GM12872 (cell line): ENCODE data around the gene OR2V2.

Experiments used
- TF ChIP-seq, protein P1 (sequence below): IDR thresholded peaks from 3 replicates; pipeline ENCODE4 v1.5.1; 2011; ENCODE audit warnings: low read depth, mild to moderate bottlenecking, low read length, moderate library complexity; ENCODE audit not compliant: insufficient read depth

Gene OR2V2

DNA sequence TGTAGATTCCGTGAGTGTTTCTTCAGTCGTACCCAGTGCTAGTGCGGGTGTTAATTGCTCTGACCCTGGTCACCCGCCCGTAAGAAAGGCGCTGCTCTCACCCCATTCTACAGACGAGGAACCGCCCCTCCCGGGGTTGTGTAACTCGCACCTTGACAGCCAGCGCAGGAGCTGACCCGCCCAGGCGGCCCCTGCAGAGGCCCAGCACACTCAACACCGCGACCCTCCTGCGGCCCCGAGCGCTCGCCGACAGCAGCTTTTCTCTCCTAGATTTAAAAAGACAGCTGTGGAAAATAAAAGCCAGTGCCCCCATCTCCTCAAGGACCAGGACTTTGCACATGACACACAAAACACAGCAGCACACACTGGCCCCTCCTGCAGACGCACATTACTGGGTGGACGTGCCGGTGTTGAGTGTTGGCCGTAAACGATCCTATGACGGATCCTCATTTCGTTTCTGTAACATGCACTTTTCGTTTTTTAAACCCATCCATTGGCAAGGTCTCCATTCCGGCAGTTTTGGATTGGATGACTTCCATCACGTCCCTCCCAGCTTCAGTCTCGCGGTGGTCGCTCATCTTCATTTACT lies 22.9 kb downstream of the OR2V2 start:
- TF ChIP-seq, protein P1, sequence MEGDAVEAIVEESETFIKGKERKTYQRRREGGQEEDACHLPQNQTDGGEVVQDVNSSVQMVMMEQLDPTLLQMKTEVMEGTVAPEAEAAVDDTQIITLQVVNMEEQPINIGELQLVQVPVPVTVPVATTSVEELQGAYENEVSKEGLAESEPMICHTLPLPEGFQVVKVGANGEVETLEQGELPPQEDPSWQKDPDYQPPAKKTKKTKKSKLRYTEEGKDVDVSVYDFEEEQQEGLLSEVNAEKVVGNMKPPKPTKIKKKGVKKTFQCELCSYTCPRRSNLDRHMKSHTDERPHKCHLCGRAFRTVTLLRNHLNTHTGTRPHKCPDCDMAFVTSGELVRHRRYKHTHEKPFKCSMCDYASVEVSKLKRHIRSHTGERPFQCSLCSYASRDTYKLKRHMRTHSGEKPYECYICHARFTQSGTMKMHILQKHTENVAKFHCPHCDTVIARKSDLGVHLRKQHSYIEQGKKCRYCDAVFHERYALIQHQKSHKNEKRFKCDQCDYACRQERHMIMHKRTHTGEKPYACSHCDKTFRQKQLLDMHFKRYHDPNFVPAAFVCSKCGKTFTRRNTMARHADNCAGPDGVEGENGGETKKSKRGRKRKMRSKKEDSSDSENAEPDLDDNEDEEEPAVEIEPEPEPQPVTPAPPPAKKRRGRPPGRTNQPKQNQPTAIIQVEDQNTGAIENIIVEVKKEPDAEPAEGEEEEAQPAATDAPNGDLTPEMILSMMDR, result no peak

DNA sequence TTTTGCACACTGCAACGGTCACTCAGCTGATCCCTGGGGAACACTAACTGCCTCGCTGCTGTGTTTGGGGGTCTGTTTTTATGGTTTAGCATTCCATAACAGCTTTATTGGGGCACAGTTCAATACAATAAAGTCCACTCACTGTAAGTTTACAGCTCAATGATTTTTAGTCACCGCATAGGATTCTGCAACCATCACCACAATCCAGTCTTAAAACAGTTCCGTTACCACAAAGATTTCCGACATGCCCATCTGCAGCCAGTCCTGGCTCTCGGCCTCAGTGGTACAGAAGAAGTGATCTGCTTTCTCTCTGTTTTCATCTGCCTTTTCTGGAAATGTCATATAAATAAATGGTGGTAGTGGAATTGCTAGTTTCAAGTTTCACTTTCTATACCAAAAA lies 23.6 kb downstream of the OR2V2 start:
- TF ChIP-seq, protein P1, result no peak

DNA sequence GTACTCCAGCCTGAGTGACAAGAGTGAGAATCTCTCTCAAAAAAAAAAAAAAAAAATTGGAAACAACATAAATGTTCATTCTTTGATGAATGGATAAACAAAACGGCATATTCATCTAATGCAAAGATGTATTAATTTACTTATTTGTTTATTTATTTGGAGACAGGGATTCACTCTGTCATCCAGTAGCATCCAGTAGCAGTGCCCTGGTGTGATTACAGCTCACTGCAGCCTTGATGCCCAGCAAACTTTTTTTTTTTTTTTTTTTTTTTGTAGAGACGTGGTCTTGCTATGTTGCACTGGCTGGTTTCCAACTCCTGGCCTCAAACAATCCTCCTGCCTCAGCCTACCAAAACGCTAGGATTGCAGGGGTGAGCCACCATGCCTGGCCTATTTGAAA lies 24.4 kb downstream of the OR2V2 start:
- TF ChIP-seq, protein P1, result no peak

DNA sequence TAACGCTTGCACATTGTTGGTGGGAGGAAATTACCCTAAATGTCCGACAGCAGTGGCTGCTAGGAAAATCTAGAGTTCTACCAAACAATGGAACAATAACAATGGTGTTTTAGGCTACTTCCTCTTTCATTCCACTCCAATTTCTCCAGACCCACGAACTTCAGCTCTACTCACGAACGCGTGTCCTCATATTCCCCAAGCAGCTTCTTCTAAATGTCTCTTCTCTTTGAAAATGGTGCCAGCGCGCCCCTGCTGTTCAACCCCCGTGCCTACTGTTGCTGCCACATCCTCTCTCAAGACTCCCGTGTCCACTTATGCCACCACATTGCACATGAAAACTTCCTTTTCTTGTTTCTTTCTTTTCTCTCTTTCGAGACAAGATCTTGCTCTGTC lies 25.6 kb downstream of the OR2V2 start:
- TF ChIP-seq, protein P1, result peak; percentile 47

DNA sequence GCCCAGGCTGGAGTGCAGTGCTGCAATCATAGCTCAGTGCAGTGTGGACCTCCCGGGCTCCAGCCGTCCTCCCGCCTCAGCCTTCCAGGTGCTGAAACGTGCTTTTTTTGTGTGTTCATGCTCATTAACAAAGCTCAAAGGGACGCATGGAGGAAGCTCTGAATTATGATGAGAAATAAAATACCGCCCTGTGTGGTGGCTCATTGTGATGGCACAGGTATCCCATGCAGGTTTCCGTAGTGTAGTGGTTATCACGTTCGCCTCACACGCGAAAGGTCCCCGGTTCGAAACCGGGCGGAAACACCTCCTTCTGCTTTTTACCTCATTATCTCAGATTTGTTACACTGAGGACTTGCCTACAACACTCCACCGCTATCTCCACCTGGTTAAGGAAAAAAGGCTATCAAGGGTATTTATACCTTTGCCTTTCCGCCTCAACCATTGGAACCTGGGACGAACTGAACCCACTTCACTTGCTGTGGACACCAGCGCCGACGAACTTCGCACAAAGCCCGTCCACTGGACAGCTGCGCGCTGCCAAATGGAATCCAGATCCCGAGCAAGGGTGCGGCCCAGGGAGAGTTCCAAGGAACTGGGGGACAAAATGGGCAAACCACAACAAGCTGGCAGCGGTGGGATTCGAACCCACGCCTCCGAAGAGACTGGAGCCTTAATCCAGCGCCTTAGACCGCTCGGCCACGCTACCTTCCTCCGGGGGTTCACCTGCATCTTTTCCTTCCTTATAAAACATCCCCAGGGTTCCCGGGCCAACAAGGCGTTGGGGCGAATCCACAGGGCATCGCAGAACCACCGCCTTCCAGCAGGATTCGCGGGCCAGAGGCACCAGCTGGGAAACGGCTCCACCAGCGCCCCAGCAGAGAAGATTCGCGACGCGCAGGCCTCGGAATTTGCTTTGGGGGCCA lies 26.3 kb downstream of the OR2V2 start:
- TF ChIP-seq, protein P1, result no peak

DNA sequence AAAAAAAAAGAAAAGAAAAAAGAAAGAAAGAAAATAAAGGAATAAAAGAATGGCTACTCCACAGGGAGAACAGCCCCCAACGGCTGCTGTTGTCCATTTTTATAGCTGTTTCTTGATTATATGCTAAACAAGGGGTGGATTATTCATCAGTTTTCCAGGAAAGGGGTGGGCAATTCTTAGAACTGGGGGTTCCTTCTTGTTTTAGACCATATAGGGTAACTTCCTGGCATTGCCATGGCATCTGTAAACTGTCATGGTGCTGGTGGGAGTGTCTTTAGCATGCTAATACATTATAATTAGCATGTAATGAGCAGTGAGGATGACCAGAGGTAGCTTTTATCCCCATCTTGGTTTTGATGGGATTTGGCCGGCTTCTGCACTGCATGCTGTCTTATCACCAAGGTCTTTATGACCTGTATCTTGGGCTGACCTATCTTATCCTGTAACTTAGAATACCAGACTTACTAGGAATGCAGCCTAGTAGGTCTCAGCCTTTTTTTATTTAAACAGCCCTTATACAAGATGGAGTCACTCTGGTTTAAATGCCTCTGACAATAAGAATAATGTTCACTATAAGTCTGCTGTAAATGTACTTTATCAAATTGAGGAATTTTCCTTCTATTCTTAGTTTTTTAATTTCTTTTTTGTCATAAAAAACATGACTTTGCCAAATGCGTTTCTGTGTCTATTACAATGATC lies 29.0 kb downstream of the OR2V2 start:
- TF ChIP-seq, protein P1, result no peak
